Aorta (tissue), 5 donors: Measurements from ENCODE around the gene RIPPLY2. TPM values are rescaled to one million over a fixed set of nuclear protein-coding genes. Genes with fewer than 3 reads are reported as not detected.
"Not testable (repeated sequence)": the region's sequence is repeated elsewhere in the genome, so short reads cannot be mapped to it uniquely, and the experiment has no call there.

Experiments used
- ATAC-seq: fragments of 200-7000 bp; cut with Tn5 transposase; one replicate; pipeline ENCODE4 v1.9.1; 2022; ENCODE audit warnings: moderate library complexity; ENCODE audit not compliant: low FRiP score
- DNase-seq, 2 donors: peaks; one replicate each; pipeline ENCODE4 v3.0.0-alpha.2; 2020
- H3K27ac ChIP-seq, 2 donors: one replicate each; pipeline ENCODE4 v1.5.1; 2013; ENCODE audit warnings: low read length in 2 of 2, mild to moderate bottlenecking in 2 of 2, moderate library complexity in 2 of 2, control low read depth in 1 of 2, inconsistent platforms in 1 of 2, low read depth in 1 of 2
- H3K27me3 ChIP-seq, 2 donors: one replicate each; pipeline ENCODE4 v1.6.1; 2013; ENCODE audit warnings: control low read depth in 1 of 2, low read length in 1 of 2, mild to moderate bottlenecking in 1 of 2, moderate library complexity in 1 of 2; ENCODE audit not compliant: insufficient read depth in 2 of 2, control insufficient read depth in 1 of 2
- H3K36me3 ChIP-seq, 2 donors: one replicate each; pipeline ENCODE4 v1.6.1; 2013; ENCODE audit warnings: control low read depth in 1 of 2, low read length in 1 of 2, mild to moderate bottlenecking in 1 of 2; ENCODE audit not compliant: insufficient read depth in 2 of 2, control insufficient read depth in 1 of 2
- H3K4me1 ChIP-seq, 2 donors: one replicate each; pipeline ENCODE4 v1.6.1; 2013; ENCODE audit warnings: low read length in 2 of 2, control low read depth in 1 of 2, mild to moderate bottlenecking in 1 of 2, moderate library complexity in 1 of 2; ENCODE audit not compliant: insufficient read depth in 2 of 2, control insufficient read depth in 1 of 2
- H3K4me3 ChIP-seq, 2 donors: one replicate each; pipeline ENCODE4 v1.5.1; 2013; ENCODE audit warnings: low read length in 2 of 2, control low read depth in 1 of 2, mild to moderate bottlenecking in 1 of 2
- H3K9me3 ChIP-seq: one replicate; pipeline ENCODE4 v1.6.1; 2013; ENCODE audit warnings: mild to moderate bottlenecking, low read length; ENCODE audit not compliant: control insufficient read depth
- WGBS, 2 donors: extraction: QIAGEN DNeasy Blood & Tissue Kit; methylation state at CpG; one replicate each; pipeline ENCODE4 v1.1.7; 2013; 5-methylcytosine and 5-hydroxymethylcytosine counted together
- intact Hi-C, 2 donors: fragments of 100-400 bp; cut with DNase I; formaldehyde crosslinking; loops; one replicate each; pipeline versions ENCODE4 v1.14.2 to v1.15.0; 2022
- polyA plus RNA-seq, 2 donors: library from polyadenylated mRNA; stranded (reverse); fragments of 200-250 nt; gene quantifications; one replicate each; pipeline ENCODE4 v1.2.3, GENCODE V29; 2013
- total RNA-seq, 2 donors: library from RNA; stranded (reverse); fragmentation: NEBNext Ultra II Directional; extraction: Animal tissue kit (Norgen Biotek cat#: 25700); gene quantifications; one replicate each; pipeline ENCODE4 v1.2.1, GENCODE V29; 2021
- donor health status: healthy with polysubstance abuse.
- donor health status: Bipolar disorder and iron deficiency.
- donor health status: DM: no; HTN: no; CAD: no.
- donor health status: DM: no; HTN: no; CAD: no.
- donor health status: DM: yes; HTN: yes; CAD: no.

Gene RIPPLY2
- total and polyA plus RNA-seq, 4 donors, result 0.05 TPM; not detected in 3

DNA sequence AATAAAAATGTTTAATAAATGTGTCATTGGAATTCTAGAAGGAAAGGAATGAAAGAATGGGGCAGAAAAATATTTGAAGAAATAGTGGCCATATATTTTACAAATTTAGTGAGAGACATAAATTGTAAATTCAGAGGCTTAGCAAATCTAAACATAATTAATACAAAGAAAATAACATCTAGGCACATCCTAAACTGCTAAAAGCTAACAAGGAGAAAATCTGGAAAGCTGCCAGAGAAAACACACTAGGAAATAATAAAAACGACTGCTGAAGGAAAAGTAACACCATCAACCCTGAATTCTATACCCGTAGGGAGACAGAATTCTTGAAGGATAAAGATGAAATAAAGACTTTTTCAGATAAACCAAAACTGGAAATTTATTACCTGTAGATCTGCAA, 30.1 kb downstream of the RIPPLY2 start:
- ATAC-seq, result no peak
- intact Hi-C loops, result loop anchor here (5.0 to 10.0 kb wide), 3 partner anchors 92 to 339 kb away; partner anchors contain the start of gene MRAP2 (in 1 of the 2)

DNA sequence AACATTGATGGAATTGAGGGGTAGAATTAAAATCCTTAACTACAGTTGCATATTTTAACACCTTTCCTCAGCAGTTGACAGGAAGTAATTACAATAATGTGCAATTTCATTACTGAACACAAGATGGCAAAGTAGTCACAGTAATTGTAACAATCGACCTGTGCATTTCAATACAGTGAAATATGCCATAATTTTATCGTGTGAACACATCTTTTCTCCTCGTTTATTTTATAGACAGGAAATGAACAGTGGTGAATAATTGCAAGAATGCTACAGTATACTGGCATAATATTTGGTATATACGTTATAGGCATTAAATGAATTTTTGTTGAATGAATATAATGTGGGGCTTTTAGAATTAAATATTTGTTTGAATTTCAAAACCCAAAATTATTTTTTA, 31.4 kb downstream of the RIPPLY2 start:
- Histone ChIP-seq H3K4me1 (peaks cover 0 to 5% of the 10 kb centered on the region in 2 donors), H3K27me3 (no peaks in the 10 kb centered on the region), H3K36me3 (no peaks in the 10 kb centered on the region), H3K27ac (no peak overlapping the region), H3K4me3 (no peak overlapping the region), H3K9me3 (no peaks in the 10 kb centered on the region)
- 1% methylated on average over 4 of the region's 4 CpGs for WGBS, 2 donors
- ATAC-seq, result peak; percentile 81
- intact Hi-C loops, result loop anchor here (1.0 to 10.0 kb wide), 4 partner anchors 90 to 338 kb away; partner anchors contain the start of gene MRAP2 (in 1 of the 2)
- DNase-seq, result no peak

More for the DNA sequence above, 30.1 kb downstream of the RIPPLY2 start:
- H3K4me3 ChIP-seq, result no peak overlapping the region
- DNase-seq, result no peak
- peaks cover 0 to 5% of the 10 kb centered on the region in 2 donors for H3K4me1 ChIP-seq
- WGBS, 2 donors, result 12 to 14% methylated on average over 2 of the region's 2 CpGs
- no peaks in the 10 kb centered on the region for H3K27me3 ChIP-seq
- no peak overlapping the region for H3K27ac ChIP-seq
- no peaks in the 10 kb centered on the region for H3K9me3 ChIP-seq
- H3K36me3 ChIP-seq, result no peaks in the 10 kb centered on the region

DNA sequence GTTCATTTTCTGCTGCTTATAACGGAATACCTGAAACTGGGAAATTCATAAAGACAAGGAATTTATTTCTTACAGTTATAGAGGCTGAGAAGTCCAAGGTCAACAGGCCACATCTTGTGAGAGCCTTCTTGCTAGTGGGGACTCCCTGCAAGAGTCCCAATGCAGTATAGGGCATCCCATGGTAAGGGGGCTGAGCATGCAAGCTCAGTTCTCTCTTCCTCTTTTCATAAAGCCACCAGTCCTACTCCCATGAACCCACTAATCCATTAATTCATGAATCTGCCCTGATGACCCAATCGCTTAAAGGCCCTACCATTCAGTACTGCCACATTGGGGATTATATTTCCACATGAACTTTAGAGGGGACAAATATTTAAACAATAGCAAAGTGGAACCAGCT, 32.8 kb downstream of the RIPPLY2 start:
- Histone ChIP-seq H3K36me3 (no peaks in the 10 kb centered on the region), H3K4me1 (peaks cover 0 to 5% of the 10 kb centered on the region in 2 donors), H3K4me3 (no peak overlapping the region), H3K9me3 (no peaks in the 10 kb centered on the region), H3K27me3 (no peaks in the 10 kb centered on the region), H3K27ac (peak overlapping the region; percentile 19 to 36)
- no peak for DNase-seq
- WGBS, 2 donors, result 72 to 76% methylated on average over 2 of the region's 2 CpGs
- peak; percentile 60 for ATAC-seq
- intact Hi-C loops, result loop anchor here (5.0 to 10.0 kb wide), 3 partner anchors 89 to 311 kb away; partner anchors contain the start of gene MRAP2 (in 1 of the 2)

DNA sequence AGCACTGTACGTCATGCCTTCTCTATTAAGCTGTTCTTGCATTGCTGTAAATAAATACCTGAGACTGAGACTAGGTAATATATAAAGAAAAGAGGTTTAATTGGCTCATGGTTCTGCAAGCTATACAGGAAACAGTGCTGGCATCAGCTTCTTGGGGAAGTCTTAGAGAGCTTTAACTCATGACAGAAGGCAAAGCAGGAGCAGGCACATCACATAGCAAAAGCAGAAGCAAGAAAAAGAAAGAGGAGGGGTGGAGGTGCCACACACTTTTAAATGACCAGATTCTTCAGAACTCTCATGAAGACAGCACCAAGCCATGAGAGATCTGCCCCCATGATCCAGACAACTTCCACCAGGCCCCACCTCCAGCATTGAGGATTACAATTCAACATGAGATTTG, 36.5 kb downstream of the RIPPLY2 start:
- Histone ChIP-seq H3K4me3 (no peak overlapping the region), H3K4me1 (peaks cover 0 to 5% of the 10 kb centered on the region in 2 donors), H3K27ac (no peak overlapping the region), H3K9me3 (no peaks in the 10 kb centered on the region), H3K27me3 (no peaks in the 10 kb centered on the region), H3K36me3 (no peaks in the 10 kb centered on the region)
- DNase-seq (no peak), ATAC-seq (no peak)
- WGBS, 2 donors, result 95 to 99% methylated on average over 1 of the region's 1 CpG
- intact Hi-C loops, result loop anchor here (5.0 to 10.0 kb wide), 3 partner anchors 85 to 308 kb away; partner anchors contain the start of gene MRAP2 (in 1 of the 2)

DNA sequence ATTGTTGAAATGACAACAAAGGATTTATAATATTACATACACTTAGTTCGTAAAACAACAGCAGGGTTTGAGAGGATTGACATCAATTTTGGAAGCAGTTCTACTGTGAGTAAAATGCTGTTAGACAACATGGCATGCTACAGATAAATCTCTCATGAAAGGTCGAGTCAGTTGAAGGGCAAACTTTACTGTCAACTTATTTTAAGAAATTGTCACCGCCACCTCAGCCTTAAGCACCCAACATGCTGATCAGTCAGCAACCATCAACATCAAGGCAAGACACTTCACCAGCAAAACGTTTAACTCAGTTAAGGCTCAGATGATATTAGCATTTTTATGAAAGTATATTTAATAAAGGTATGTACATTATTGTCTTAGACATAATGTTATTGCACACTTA, 37.4 kb downstream of the RIPPLY2 start:
- Histone ChIP-seq H3K9me3 (no peaks in the 10 kb centered on the region), H3K4me1 (peaks cover 0 to under 1% of the 10 kb centered on the region in 2 donors), H3K27me3 (no peaks in the 10 kb centered on the region), H3K36me3 (no peaks in the 10 kb centered on the region), H3K4me3 (no peak overlapping the region), H3K27ac (no peak overlapping the region)
- WGBS, 2 donors, result 90 to 91% methylated on average over 4 of the region's 4 CpGs
- intact Hi-C loops, result no loop called here
- ATAC-seq (no peak), DNase-seq (no peak)

DNA sequence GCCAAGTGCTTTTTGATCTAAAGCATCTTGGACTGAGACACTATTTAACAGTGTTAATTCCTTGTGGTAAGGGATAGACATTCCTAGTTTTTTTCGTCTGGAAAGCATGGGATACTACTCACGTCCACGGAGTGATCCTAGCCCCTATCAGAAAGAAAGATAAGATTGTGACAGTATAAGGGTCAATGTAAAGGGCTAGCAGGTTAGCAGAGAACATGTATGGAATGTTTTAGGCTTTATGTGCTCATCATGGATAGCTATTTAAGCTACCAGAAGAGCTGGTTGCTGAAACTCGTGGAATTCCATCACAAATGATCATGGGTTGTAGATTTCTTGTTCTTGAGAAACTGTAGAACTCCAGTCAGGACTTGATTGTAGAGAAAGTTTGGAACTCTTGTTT, 38.4 kb downstream of the RIPPLY2 start:
- Histone ChIP-seq H3K4me3 (no peak overlapping the region), H3K4me1 (no peaks in the 10 kb centered on the region), H3K27ac (no peak overlapping the region), H3K36me3 (no peaks in the 10 kb centered on the region), H3K27me3 (no peaks in the 10 kb centered on the region), H3K9me3 (no peaks in the 10 kb centered on the region)
- ATAC-seq (no peak), DNase-seq (no peak)
- WGBS, 2 donors, result 90 to 91% methylated on average over 4 of the region's 4 CpGs
- intact Hi-C loops, result no loop called here

DNA sequence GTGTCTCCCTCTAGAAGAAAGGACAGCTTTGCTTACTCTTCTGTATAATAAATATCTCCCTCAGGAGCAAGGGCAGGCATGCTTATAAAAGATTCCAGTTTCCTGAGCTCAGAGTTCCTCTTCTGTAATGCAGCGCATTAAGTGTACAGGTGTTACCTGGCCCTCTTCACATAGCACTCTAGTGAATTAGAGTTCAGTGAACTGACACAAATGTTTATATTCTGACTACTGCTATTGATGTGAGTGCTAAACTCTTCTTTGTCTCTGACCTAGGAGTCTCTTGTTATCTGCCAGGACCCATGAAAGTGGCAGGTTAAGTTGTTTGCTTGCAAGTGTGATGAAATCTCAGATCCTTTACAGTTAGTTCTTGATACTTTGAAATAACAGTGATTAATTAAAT, 39.9 kb downstream of the RIPPLY2 start:
- 100% methylated on average over 1 of the region's 1 CpG for WGBS, 2 donors
- no peak for ATAC-seq
- Histone ChIP-seq H3K4me3 (no peak overlapping the region), H3K9me3 (no peaks in the 10 kb centered on the region), H3K4me1 (no peaks in the 10 kb centered on the region), H3K27me3 (no peaks in the 10 kb centered on the region), H3K36me3 (no peaks in the 10 kb centered on the region), H3K27ac (no peak overlapping the region)
- intact Hi-C loops, result no loop called here
- no peak for DNase-seq

DNA sequence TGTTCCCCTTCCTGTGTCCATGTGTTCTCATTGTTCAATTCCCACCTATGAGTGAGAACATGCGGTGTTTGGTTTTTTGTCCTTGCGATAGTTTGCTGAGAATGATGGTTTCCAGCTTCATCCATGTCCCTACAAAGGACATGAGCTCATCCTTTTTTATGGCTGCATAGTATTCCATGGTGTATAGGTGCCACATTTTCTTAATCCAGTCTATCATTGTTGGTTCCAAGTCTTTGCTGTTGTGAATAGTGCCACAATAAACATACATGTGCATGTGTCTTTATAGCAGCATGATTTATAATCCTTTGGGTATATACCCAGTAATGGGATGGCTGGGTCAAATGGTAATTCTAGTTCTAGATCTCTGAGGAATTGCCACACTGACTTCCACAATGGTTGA, 43.9 kb downstream of the RIPPLY2 start:
- H3K4me3 ChIP-seq, intact Hi-C loops, ATAC-seq, H3K27me3 ChIP-seq, DNase-seq, H3K36me3 ChIP-seq, H3K27ac ChIP-seq, H3K4me1 ChIP-seq, H3K9me3 ChIP-seq: not testable (repeated sequence)
- no CpG with 5 or more reads among the region's 2 CpGs for WGBS, 2 donors

DNA sequence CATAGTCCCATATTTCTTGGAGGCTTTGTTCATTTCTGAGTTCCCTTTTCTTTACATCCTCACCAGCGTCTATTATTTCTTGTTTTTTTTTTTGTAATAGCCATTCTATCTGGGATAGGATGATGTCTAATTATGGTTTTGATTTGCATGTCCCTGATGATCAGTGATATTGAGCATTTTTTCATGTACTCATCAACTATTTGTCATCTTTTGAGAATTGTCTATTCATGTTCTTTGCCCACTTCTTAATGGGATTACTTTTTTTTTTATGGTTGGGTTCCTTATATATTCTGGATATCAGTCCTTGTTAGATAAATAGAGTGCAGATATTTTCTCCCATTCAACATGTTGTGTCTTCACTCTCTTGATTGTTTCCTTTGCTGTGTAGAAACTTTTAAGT, 48.5 kb downstream of the RIPPLY2 start:
- no peak overlapping the region for H3K4me3 ChIP-seq
- H3K4me1 ChIP-seq, result no peaks in the 10 kb centered on the region
- ATAC-seq, result no peak
- 86 to 92% methylated on average over 1 of the region's 1 CpG for WGBS, 2 donors
- intact Hi-C loops, result no loop called here
- no peak overlapping the region for H3K27ac ChIP-seq
- no peak for DNase-seq
- no peaks in the 10 kb centered on the region for H3K9me3 ChIP-seq
- no peaks in the 10 kb centered on the region for H3K27me3 ChIP-seq
- H3K36me3 ChIP-seq, result no peaks in the 10 kb centered on the region
